GM21360 (cell line): ENCODE measurements around the gene WNT5B.
"Not testable (repeated sequence)": the region's sequence is repeated elsewhere in the genome, so short reads cannot be mapped to it uniquely, and the experiment has no call there.

Experiments
- ATAC-seq: cut with Tn5 transposase; IDR thresholded peaks from one replicate; pipeline ENCODE4 v1.9.1; 2021; ENCODE audit warnings: mild to moderate bottlenecking, moderate library complexity; ENCODE audit not compliant: unreplicated experiment

The WNT5B gene

DNA sequence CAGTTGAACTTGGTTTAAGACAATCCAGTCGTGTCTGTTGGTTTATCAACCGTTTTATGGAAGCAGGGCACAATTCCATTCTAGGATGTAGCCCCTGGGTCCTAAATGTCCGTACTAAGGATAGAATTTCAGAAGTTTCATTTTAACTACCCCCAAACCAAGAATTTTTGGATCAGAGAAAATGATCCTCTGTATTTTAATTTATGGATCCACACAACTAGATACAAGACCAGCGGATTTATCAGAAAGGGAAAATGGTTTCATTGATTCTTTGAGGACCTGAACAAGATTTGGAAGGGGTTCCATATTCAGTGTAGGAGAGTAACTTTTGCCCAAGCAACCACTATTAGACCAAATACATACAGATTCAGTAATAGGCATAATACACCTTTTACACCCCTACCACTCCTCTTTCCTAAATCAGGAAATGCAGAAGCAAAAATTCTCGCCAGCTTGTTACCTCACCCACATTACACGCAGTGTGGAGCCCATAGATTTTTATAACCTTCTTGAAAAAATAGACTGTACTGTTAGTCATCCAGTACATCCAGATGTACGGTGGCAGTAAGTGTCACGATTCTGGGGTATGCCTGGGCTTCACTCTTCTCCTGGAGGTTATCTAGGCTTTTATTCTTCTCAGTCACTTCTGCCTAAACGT, 33.2 kb upstream of the WNT5B start:
- ATAC-seq = no peak

DNA sequence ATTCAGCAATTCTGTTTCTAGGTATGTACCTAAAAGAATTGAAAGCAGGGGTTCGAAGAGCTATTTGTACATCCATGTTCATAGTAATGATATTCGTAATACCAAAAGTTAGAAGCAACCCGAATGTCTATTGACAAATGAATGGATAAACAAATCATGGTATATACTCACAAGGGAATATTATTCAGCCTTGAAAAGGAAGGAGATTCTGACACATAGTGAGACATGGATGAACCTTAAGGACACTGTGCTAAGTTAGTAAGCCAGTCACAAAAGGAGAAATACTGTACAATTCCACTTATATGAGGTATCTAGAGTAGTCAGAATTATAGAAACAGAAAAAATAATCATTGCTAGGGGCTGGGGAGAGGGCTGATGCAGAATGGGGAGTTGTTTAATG, 30.3 kb upstream of the WNT5B start:
- ATAC-seq = no peak

DNA sequence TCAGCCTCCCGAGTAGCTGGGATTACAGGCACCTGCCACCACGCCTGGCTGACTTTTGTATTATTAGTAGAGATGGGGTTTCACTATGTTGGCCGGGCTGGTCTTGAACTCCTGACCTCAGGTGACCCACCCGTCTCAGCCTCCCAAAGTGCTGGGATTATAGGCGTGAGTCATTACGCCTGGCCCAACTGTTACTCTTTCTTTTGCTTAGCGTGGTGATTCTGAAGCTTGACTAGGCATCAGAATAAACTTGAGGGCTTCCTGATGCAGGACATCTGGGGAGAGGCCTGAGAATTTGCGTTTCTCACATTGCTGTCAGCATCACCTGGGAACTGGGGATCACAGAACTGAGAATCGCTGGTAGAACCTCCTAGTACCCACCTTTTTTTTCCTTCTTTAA, 26.3 kb upstream of the WNT5B start:
- not testable (repeated sequence) for ATAC-seq

DNA sequence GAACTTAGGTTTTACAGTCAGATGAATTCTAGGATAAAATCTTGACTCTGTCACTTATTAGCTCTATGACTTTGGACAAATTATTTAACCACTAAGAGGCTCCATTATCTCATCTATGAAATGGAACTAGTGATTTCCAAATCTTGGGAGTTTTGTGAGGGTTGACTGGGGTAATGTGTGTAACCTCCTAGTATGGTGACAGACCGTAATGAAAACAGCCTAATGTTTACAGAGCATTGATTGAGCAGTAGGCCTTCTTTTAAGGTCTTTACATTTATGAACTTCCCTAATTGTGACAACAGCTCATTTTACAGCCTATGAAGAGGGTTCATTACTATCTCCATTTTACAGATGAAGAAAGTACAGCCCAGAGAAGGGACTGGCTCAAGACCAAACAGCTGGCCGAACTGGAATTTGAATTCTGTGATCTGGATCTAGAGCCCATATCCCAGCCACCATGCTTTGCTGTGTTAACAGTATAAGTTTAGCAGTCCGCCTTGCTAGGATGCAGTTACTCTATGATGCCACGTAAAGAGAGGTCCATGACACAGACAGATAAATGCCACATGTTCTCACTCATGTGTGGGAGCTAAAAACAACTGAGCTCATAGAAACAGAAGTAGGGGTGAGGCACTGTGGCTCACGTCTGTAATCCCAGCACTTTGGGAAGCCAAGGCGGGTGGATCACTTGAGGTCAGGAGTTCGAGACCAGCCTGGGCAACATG, 25.6 kb upstream of the WNT5B start:
- no peak for ATAC-seq

DNA sequence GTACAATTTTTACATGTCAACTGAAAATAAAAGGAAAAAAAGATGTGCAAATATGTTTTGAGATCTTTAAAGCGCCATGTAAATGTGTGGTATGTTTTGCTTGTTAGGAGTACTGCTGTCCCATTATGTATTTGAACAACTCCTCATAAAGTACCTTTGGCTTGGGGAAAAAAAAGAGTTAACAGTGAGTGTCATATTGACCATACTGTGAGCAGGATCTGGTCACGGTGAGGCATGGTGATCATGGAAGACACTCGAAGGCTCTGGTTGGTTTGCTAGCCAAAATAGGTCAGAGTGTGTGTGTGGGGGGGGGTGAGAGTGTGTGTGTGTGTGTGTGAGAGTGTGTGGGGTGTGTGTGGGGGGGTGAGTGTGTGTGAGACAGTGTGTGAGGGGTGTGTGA, 24.6 kb upstream of the WNT5B start:
- ATAC-seq = no peak

DNA sequence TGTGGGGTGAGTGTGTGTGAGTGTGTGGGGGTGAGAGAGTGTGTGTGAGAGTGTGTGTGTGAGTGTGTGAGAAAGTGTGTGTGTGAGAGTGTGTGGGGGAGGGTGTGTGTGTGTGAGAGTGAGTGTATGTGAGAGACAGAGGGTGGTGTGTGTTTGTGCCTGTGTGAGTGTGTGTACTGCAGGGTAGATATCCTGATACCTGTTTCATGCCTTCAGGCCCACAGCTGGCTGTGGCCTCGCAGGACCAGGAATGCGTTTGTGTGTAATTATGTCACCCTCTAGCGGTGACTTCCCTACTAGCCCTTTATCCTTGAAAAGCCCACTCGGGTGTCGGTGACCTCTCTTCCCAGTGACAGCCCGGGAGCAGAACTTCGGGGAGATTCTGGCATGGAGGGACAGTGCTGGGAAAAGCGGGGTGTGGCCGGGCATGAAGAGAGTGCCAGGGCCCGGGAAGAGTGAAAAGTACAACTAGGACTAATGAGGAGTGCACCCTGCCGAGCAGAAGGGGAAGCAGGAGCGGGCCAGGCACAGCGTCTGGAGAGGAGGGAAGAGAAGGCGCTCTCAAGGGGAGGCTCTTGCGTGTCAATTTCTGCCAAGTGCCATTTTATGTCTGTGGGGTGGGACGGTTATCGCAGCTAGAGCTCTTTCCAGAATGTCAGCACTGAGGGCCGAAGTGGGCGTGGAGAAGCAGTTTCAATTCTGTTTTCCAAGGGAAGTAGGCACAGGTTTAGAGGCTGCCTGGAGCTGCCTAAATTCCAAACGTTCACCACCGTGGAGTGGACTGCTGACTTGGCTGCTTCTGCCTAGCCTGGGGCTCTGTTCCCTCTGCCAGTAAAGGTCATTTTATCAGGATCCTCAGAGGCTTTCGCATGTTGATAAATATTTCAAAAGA, 23.7 kb upstream of the WNT5B start:
- ATAC-seq = peak; percentile 40

DNA sequence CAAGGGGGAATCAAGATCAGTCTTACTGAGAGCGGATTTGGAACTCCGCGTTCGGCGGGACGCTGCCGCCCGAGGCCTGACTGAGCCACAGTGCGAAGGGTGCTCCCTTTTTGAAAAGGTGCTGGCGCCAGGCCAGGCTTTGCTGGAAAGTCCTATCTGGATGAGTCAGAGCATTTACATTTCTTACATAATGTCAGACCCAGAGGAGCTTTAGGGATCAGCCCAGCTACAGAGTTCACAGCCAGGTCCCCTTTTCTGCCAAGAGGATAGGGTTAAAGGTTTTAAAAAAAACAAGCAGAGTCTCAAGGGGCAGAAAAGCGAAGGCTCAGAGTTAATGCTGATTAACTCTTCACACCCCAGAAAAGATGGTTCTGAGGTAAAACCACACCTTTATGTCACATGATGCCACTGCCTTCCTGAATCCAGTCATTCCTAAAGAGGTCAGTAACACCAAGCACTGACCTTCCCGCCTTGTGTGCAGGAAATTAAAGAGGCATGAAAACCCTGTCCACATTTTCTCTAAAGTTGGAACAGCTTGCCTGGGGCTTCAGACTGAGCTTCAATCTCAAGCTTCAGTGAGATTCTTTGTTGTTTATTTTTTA, 22.9 kb upstream of the WNT5B start:
- peak; percentile 60 for ATAC-seq

DNA sequence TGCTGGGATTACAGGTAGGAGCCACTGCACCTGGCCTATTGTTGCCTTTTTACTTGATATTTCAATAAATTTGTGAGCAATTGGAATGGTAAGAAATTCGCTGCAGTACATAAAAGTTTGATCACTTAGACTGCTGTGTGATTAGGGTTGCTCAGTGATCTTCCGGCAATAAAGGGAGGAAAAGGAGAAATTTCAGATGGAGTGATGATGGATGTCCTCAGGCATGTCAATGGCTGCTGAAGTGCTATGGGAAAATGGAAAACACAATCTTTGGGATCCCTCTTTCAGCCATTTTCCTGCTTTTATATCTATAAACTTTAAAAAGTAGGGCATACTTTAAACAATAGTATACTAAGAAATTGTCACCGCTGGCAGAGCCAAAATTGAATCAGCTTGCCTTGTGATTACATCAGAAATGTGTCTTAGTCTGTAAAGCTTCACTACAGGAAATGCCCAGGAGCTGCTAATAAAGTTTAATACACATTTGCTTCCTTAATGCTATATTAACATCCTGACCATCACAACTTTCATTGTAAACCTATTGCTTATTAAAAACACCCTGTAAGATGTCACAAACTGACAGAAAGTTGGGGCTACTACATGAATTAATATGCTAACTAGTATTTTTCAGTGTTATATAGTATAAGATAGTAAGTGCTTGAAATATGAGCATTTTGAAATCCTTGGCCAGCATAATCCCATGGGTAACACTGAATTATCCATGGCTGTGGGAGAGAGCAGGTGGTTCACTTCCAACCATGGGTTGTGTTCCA, 20.9 kb upstream of the WNT5B start:
- ATAC-seq = no peak

DNA sequence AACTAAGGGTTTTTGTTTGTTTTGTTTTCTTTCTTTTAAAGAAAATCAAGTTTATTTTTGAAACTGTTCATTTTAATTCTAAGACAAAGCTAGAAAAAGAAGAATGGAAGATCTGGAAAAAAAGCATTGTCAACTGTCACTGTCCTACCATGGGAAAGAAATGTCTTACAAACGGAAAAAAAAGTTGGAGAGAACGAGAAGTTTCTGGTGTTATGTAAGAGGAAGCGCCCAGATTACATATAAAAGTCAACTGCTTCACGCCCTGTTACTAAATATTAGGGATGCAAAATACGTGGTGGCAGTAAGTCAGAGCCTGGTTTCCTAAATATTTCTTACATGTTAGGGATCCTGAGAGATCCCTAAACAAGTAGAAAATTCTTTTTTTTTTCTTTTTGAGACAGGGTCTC, 20.3 kb upstream of the WNT5B start:
- no peak for ATAC-seq

DNA sequence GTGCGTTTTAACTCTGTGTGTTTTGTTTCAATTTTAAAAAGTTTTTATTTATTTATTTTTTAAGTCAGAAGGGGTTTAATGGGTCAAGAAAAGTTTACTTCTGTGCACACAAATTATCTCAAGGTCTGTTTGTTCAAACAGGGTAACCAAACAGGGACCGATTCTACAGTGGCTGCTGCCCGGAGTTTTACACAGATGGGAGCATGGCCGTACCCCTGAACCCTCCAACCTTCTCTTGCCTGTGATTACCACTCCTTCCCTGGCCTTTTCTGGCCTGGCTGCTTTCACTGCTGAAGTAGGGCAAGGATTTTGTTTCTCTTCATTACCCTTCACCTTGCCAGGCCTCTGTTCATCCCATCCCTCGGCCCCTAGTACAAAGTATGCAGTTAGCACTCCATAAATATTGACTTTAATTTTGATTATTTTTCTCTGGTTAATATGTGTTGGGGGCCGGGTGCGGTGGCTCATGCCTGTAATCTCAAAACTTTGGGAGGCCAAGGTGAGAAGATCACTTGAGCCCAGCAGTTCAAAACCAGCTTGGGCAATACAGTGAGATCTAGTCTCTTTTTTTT, 18.9 kb upstream of the WNT5B start:
- ATAC-seq = no peak

DNA sequence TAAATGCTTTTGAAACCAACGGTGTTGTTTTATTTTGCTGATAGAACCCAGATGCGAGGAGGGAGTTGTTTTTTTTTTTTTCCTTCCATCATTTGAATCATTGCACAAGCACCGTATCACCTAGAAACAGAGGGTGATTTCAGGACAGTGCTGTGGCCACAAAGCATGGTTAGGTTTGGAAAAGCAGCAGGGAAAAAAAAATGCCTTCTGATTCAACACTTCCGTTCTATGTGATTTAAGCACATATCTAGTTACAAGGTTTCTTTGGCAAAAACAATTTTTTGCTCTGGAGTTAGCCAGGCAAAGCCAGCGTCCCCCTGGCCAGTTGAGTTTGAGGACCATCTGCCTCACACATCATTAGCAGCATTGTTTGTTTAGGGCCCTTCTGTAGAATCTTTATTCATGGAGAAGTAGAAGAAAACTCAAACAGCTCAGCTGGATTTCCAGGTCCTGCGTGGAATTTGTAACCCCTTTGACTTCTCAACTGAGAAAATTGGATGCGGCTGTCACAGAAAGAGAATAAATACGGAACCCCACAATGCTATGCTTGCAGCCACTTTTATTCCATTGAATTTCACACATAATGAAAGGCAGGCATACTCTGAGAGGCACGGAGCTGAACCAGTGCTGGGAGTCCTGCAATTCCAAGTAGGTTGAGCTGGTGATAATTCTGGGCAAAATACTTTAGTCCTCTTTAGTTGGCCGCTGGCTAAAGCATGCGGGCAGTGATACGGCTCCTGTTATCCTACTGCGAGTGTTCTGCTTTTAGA, 17.0 kb upstream of the WNT5B start:
- no peak for ATAC-seq

DNA sequence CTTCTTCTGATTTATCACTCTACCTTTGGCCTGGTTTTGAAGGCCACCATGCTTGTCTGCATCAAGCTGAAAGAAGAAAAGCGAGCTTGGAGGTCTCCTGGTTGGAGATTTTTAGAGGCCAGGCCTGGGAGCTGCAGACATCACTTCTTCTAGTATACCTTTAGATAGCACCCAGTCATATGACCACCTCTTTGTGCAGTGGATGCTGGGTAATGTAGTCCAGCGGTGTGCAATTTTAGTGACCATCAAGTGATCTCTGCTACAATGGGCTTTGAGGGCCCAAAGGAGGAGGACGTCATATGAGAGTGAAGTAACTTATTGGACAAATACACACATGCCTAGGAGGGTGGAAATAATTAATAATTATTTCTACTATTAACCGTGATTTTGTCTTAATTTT, 15.2 kb upstream of the WNT5B start:
- no peak for ATAC-seq

DNA sequence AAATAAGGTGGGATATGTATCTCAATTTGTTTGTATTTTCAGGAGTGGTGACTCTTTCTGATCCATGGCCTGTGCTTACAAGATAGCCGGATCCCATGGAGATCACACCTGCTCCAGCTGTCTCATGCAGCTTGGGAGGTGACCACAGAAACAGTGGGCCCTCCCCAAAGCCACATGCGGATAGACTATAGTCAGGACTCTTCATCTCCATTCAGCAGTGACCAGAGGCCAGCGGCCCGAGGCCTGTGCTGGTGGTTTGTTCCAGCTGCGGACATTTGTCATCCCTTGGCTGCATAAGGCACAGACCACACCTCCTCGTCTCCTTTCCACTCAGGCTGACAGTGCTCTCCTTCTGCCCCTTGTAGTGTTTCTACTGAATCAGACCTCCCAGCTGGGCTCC, 14.7 kb upstream of the WNT5B start:
- no peak for ATAC-seq

DNA sequence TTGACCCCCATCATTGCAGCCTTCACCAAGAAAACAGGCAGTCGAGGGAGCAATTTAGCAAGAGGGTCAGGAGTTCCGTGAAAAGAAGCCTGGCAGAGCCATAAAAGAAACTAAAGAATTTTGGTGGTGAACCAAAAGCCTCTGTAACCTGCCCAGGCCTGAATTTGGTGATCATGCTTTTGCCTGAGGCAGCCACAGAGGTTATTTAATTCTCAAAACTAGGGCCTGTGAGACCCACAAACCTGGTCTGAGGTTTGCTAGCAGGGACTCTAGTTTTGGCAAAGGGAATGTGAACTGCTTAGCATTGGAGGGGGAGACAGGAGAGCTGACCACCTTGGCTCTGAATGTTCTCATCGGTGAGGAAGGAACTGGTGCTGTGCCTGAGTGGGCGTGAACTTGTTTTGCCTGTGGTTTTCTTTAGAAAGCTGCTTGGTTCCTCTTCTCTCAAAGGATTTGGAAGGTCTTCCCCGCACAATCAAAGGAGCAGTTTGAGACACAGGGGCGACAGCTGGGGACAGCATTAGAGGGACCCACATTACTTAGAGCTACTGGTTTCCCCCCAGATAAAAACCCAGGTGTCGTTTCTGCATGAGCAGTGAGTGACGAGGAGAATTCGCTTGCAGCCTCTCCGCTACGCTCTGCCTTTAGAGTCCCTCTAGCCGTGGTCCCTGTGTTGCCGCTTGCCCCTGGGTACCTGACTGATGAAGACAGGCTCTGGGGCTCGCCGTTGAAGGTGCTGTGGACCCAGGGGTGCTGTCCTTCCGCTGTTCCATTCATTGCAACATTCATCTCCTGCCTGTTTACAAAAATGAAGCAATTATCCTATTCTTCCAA, 12.6 kb upstream of the WNT5B start:
- ATAC-seq = no peak

DNA sequence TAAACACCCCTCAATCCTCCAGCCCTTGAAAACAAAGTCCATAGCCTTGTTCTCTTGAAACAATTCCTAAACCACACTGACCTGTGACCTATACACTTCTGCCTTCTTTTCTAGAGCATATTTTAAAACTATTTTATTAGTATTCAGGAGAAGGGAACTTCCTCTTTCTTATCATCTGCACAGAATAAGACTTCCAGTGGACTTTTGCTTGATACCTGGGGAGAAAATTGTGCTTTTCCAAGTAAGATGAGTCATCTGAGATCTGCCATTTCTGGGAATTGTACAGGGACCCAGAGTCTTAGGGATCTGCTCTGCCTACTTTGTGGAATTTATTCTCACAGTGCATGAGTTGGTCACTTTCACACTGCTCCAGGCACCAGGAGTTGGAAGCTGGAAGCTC, 10.5 kb upstream of the WNT5B start:
- no peak for ATAC-seq

DNA sequence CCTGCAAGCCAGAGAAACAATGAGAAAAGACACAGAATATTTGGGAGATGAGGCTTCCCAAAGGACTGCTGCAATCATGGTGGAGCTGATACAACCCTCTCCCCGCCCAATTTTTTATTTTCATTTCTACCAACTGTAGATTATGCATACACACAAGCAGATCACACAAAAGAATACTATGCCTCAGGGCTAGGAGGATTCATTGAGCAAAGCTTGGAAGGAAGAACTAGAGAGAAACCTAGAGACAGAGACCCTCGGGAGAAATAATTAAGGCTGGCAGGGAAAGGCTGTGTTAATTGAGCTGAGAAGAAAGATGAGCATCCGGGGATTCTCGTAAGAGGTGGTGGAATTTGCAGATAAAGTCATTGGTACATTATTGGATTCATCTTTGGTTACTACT, 9.9 kb upstream of the WNT5B start:
- ATAC-seq = no peak

DNA sequence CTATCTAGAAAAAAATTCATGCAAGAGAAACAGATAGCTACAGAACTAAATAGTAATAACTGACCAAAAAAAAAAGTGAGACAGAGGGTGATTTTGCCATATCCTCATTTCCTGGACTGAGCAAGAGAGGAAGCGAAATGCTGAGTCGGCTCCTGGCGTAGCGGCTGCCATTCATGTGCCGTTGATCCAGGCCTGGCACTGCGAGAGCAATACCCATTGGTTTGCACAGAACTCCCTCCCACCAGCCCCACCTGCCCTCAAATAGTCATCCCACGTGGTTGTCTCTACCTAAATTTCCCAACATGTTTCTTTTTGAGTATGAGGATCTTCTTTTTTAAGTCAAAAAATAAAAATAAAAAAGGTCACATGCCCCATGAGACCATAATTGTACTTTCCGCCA, 9.4 kb upstream of the WNT5B start:
- peak; percentile 51 for ATAC-seq

DNA sequence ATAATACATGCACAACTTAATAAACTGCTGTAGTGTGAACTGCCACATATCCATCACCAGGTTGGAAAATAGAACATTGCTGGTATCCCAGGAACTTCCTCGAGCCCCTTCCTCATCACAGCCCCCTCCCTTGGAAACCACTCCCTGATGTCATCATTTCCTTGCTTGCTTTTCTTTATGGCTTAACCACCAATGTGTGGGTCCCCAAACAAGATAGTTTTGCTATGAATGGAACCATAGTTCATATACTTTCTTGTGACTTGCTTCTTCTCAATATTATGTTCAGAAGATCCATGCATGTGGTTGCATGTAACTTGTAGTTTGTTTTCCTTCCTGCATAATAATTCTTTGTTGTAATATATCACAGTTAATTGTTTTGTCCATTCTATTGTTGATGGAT, 8.9 kb upstream of the WNT5B start:
- ATAC-seq = no peak

DNA sequence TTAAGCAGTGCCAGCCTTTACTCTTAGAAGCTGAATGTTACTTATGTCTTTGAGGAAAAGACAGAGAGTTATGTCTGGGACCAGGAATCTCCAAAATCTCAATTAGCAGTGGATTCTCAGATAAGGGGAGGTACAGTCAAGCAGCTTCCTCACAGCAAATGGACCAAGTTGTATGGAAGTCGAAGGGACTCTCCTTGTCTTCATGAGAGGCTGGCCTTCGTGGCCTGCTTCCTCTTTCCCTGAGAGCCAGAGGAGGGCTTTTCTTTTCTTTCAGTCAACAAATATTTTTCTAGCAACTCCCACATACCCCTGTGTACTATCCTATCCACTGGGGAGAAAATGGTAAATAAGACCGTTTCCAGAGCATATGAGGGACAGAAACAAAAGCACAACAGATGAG, 6.6 kb upstream of the WNT5B start:
- no peak for ATAC-seq
